Activated gamma-delta T cell treated with anti-CD3 and anti-CD28 coated beads, Interleukin-2, amount 50 U/mL, for 16 hours (primary cell): ENCODE measurements around the gene KRT80.
"Not testable (repeated sequence)": the region's sequence is repeated elsewhere in the genome, so short reads cannot be mapped to it uniquely, and the experiment has no call there.

ENCODE experiments used
- DNase-seq: peaks from one replicate; pipeline ENCODE4 v3.0.0-alpha.2; 2020; ENCODE audit warnings: low read depth

Gene KRT80

GRCh38 chr12:52191841-52192791 lies at the start of gene KRT80:
Gene KRT80, minus strand, starts transcription at chr12:52192014. Its CDS starts 112 bp downstream, at chr12:52191902.
- no peak for DNase-seq

DNA sequence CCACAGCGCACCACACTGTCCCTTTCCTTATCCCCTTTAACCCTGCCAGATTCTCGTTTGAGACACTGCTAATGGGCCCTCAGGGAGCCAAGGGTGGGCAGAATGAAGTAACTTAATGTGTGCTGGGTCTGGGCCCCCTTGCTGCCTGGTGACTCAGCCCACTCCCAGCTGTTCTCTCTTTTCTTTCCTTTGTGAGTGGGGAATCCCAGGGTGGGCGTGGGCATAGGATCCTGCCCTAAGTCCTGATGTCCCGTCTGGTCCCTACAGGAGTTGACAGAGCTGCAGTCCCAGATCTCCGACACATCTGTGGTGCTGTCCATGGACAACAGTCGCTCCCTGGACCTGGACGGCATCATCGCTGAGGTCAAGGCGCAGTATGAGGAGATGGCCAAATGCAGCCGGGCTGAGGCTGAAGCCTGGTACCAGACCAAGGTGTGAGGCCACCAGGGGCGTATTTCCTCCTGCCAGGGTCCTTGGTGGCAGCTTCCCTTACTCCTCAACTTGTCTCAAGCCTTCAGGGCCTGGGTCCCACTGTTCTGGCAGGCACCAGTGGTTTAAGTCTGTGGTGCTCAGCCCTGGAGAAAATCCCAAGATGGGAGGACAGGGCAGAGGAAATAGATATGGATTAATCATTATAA lies 49.5 kb upstream of the KRT80 start:
- no peak for DNase-seq

GRCh38 chr12:52240247-52240646 lies 48.4 kb upstream of the KRT80 start:
- not testable (repeated sequence) for DNase-seq

- no peak for DNase-seq
Observed at GRCh38 chr12:52239767-52240166, 48.0 kb upstream of the KRT80 start.

GRCh38 chr12:52238916-52239646 lies 47.3 kb upstream of the KRT80 start:
- no peak for DNase-seq

DNA sequence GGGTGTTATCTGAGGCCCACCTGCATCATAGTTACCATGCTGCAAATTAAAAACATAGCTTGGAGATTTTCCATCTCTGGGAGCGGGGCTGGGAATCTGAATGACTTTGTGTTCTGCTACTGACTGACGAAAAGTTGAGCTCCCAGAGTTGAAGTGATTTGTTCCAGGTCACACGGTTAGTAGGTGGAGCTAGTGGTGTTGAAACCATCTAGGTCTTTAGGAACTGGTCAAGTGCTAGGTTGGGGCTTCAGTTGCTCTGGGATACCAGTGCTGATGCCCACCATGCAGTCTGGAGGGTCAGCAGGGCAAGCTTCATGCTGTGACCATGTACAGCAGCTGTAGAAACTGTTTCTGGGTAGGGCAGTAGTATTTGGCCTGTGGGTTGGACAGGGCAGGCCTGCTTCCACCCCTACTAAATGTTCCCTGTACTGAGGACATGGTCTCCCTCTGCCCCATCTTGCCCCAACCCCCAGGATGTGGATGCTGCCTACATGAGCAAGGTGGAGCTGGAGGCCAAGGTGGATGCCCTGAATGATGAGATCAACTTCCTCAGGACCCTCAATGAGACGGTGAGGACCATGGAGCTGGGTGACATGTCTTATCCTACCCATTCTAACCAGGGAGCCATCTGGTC lies 46.5 kb upstream of the KRT80 start:
- no peak for DNase-seq

- DNase-seq, result no peak
Observed at GRCh38 chr12:52236386-52237050, 44.7 kb upstream of the KRT80 start.

DNA sequence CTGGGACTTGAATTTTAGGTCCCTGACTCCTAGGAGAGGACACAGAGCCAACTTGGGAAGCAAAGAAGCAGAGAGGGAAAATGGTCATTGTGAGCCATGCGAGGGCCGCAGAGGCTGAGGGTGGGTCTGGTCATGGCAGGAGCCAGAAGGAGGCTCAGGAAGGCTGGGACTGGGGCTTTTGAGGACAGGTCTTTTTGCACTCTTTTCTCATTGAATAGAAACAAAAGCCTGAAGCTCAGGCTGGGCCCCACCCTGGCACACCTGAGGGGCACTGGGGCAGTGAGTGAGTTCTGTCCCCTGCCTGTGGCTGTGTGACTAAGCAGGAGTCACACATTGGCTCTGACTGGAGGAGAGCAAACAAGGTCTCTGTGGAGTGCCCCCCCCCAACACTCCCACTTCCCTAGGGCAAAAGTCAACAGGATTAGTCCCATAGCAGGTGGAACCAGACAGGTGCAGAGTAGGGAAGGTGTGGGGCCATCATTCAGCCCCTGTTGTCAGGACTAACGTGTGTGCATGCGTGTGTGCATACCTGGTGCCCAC lies 44.1 kb upstream of the KRT80 start:
- DNase-seq, result no peak

GRCh38 chr12:52235001-52235764 lies 43.4 kb upstream of the KRT80 start:
- DNase-seq, result no peak

DNA sequence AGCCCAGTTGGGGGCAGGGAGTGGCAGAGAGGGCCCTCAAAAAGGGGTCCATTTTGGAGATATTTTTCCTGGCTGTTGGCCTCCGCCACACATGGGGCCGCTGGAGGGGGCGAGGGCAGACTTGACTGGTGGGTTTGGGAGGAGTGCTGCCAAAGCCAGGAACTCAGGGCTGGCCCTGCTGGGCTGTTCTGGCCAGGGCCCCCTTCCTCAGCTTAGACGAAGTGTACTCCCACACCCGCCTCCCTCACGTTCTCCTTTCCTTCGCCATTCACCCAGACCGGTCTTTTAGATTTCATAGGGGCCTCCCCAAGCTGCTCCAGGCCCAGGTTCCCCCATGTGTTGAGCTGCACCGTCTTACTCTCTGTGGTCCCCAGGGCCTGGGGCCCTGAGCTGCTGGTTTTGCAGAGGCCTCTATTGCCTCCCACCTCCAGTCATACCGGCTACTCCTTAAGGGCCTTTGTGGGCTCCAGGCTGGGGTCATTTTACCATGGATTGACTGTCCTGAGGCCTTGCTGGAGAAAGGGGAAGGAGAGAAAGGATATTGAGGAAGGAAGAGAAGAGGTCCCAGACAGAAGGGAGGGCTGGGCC lies 42.5 kb upstream of the KRT80 start:
- DNase-seq, result no peak

GRCh38 chr12:52233462-52234207 lies 41.8 kb upstream of the KRT80 start:
- DNase-seq, result no peak

DNA sequence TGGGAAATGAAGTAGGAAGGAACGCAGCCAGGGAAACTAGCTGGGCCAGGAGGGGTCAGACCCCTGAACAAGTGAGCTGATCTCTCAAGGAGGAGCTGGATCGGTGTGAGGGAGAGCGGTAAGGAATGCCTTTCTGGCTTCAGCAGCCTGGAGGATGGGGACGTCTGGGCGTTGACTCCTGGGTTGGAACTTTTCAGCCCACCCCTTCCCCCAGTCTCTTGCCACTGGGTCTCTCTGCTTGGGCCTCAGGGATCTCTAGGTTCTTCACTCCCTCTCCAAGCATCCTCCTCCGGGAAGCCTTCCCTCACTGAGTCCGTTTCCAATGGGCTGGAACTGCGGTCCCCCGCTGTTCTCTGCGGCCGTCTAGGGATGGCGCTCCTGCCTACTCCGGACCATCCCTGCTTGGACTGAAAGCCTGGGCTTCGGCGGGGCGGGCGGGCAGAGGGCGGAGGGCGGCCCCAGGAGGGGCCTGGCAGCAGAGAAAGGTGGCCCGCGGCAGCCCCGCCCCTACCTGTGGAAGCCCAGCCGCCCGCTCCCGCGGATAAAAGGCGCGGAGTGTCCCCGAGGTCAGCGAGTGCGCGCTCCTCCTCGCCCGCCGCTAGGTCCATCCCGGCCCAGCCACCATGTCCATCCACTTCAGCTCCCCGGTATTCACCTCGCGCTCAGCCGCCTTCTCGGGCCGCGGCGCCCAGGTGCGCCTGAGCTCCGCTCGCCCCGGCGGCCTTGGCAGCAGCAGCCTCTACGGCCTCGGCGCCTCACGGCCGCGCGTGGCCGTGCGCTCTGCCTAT lies 41.1 kb upstream of the KRT80 start, which contains the start of gene KRT7:
KRT7 (plus strand) TSS at position 570 of the 788 bp plus-strand sequence; CDS start at position 624, 54 bp downstream.
- no peak for DNase-seq

- DNase-seq, result no peak
Observed at GRCh38 chr12:52232203-52232673, 40.4 kb upstream of the KRT80 start.

DNA sequence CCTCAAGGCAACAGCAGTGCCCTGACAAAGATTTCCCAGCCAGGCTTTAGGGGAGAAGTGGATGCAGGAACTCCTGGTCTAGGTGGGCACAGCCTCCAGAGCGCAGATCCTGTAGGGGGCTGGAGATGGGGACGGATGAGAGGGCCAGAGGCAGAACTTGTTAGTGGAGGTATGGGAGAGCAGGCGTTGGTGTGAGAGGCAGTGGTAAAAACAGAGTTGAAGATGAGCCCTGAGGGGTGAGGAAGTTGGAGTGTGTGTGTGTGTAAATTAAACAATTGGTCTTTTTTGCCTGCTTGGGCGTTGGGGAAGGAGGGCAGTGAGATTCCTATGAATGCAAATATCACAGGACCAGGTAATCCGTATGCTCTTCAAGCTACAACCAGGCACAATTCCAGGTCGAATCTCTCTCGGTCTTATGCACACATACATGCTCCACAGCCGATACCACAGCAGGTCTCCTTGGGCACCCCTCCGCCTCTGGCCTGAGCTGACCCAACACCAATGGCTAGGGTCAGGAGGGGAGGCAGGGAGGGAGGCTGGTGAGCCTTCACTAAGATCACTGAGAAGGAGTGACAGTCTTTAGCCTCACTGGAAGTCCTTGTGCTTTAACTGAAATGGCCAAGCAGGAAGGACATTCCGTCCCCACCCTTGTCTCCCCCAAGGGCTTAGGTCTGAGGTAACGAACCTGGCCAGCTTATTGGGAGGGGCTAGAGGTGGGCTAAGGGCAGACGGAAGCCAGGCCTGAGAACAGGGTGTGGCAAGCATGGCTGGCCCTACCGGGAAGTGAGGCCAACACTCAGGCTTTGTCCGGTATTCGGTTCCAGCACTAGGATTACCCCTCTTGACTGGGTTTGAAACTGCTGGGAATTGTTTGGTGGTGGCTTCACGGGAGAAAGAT lies 39.7 kb upstream of the KRT80 start:
- no peak for DNase-seq

GRCh38 chr12:52230364-52231281 lies 38.8 kb upstream of the KRT80 start:
- no peak for DNase-seq

GRCh38 chr12:52229836-52230343 lies 38.1 kb upstream of the KRT80 start:
- DNase-seq, result no peak
